Trophoblast cell (in vitro differentiated cells and primary cell): ENCODE measurements around the gene BMAL1.

ENCODE experiments used
- DNase-seq, 2 donors: peaks; one replicate each; pipeline ENCODE4 v3.0.0-alpha.2; 2016
- H2AFZ ChIP-seq: 2 replicates; pipeline ENCODE4 v1.6.1; 2013; ENCODE audit warnings: low read length, moderate library complexity, mild to moderate bottlenecking; ENCODE audit not compliant: insufficient read depth, poor library complexity
- H2AK5ac ChIP-seq: 2 replicates; pipeline ENCODE4 v1.6.1; 2013; ENCODE audit warnings: mild to moderate bottlenecking, low read length
- H2BK120ac ChIP-seq: 2 replicates; pipeline ENCODE4 v1.6.1; 2013; ENCODE audit warnings: low read length, mild to moderate bottlenecking, moderate library complexity; ENCODE audit not compliant: insufficient read depth, poor library complexity
- H2BK12ac ChIP-seq: 2 replicates; pipeline ENCODE4 v1.6.1; 2013; ENCODE audit warnings: mild to moderate bottlenecking, low read length, moderate library complexity
- H2BK5ac ChIP-seq: 2 replicates; pipeline ENCODE4 v1.6.1; 2013; ENCODE audit warnings: low read length, low read depth, moderate library complexity, mild to moderate bottlenecking; ENCODE audit not compliant: poor library complexity
- H3K14ac ChIP-seq: 2 replicates; pipeline ENCODE4 v1.6.1; 2013; ENCODE audit warnings: mild to moderate bottlenecking, low read length
- H3K18ac ChIP-seq: 2 replicates; pipeline ENCODE4 v1.6.1; 2013; ENCODE audit warnings: mild to moderate bottlenecking, low read length
- H3K23ac ChIP-seq: 2 replicates; pipeline ENCODE4 v1.6.1; 2013; ENCODE audit warnings: low read length
- H3K27ac ChIP-seq: 2 replicates; pipeline ENCODE4 v1.5.1; 2013; ENCODE audit warnings: low read depth, mild to moderate bottlenecking, inconsistent platforms, low read length, moderate library complexity
- H3K27me3 ChIP-seq: 2 replicates; pipeline ENCODE4 v1.6.1; 2013; ENCODE audit warnings: inconsistent platforms, mild to moderate bottlenecking, low read length, moderate library complexity; ENCODE audit not compliant: insufficient read depth
- H3K36me3 ChIP-seq, 2 experiments: 1 replicate in 1 of 2; 2 replicates in 1 of 2; pipeline ENCODE4 v1.6.1; 2013; ENCODE audit warnings: low read length in 2 of 2, mild to moderate bottlenecking in 2 of 2, moderate library complexity in 1 of 2; ENCODE audit not compliant: insufficient read depth in 2 of 2, control insufficient read depth in 1 of 2
- H3K4ac ChIP-seq: 2 replicates; pipeline ENCODE4 v1.6.1; 2013; ENCODE audit warnings: low read depth, mild to moderate bottlenecking, low read length, moderate library complexity
- H3K4me1 ChIP-seq, 2 experiments: 1 replicate in 1 of 2; 2 replicates in 1 of 2; pipeline ENCODE4 v1.6.1; 2013; ENCODE audit warnings: low read length in 2 of 2, mild to moderate bottlenecking in 2 of 2, moderate library complexity in 1 of 2; ENCODE audit not compliant: insufficient read depth in 2 of 2, control insufficient read depth in 1 of 2
- H3K4me2 ChIP-seq: 2 replicates; pipeline ENCODE4 v1.6.1; 2013; ENCODE audit warnings: inconsistent platforms, mild to moderate bottlenecking, low read length, moderate library complexity
- H3K4me3 ChIP-seq: 2 replicates; pipeline ENCODE4 v1.5.1; 2013; ENCODE audit warnings: mild to moderate bottlenecking, low read depth, low read length, inconsistent platforms
- H3K79me1 ChIP-seq: one replicate; pipeline ENCODE4 v1.6.1; 2013; ENCODE audit warnings: low read length
- H3K79me2 ChIP-seq: 2 replicates; pipeline ENCODE4 v1.6.1; 2013; ENCODE audit warnings: low read length, mild to moderate bottlenecking; ENCODE audit not compliant: control insufficient read depth, insufficient read depth, poor library complexity
- H3K9ac ChIP-seq: 2 replicates; pipeline ENCODE4 v1.6.1; 2013; ENCODE audit warnings: mild to moderate bottlenecking, low read length
- H3K9me3 ChIP-seq: 2 replicates; pipeline ENCODE4 v1.6.1; 2013; ENCODE audit warnings: low read depth, mild to moderate bottlenecking, control low read depth, inconsistent platforms, low read length; ENCODE audit not compliant: insufficient read depth
- H4K12ac ChIP-seq: 2 replicates; pipeline ENCODE4 v1.6.1; 2013; ENCODE audit warnings: low read depth, mild to moderate bottlenecking, low read length, moderate library complexity
- H4K8ac ChIP-seq: 2 replicates; pipeline ENCODE4 v1.6.1; 2013; ENCODE audit warnings: low read depth, mild to moderate bottlenecking, low read length, moderate library complexity
- H4K91ac ChIP-seq: one replicate; pipeline ENCODE4 v1.6.1; 2013; ENCODE audit warnings: low read depth, mild to moderate bottlenecking, low read length, moderate library complexity
- WGBS: extraction: QIAGEN DNeasy Blood & Tissue Kit; methylation state at CpG from one replicate; pipeline ENCODE4 v1.1.7; 2013; ENCODE audit warnings: missing lambda C conversion rate; ENCODE audit not compliant: insufficient read length, insufficient coverage; ENCODE audit errors: extremely low coverage; 5-methylcytosine and 5-hydroxymethylcytosine counted together

BMAL1 gene

GRCh38 chr11:13308704-13309103 is 31.1 kb downstream of the BMAL1 start:
- Histone ChIP-seq H4K8ac (no peak overlapping the region), H2AFZ (no peak overlapping the region), H3K27me3 (no peaks in the 10 kb centered on the region), H2BK12ac (no peak overlapping the region), H3K4me3 (no peak overlapping the region), H2AK5ac (no peak overlapping the region), H3K18ac (no peak overlapping the region), H4K12ac (no peak overlapping the region), H3K9ac (no peak overlapping the region), H3K4me1 (peaks cover 8 to 15% of the 10 kb centered on the region in 2 experiments), H3K23ac (no peak overlapping the region), H2BK5ac (no peak overlapping the region), H2BK120ac (no peak overlapping the region), H3K79me2 (no peaks in the 10 kb centered on the region), H3K14ac (no peak overlapping the region), H3K9me3 (no peaks in the 10 kb centered on the region), H3K4ac (no peak overlapping the region), H4K91ac (no peak overlapping the region), H3K36me3 (no peaks in the 10 kb centered on the region), H3K27ac (no peak overlapping the region), H3K4me2 (no peak overlapping the region), H3K79me1 (no peaks in the 10 kb centered on the region)
- no CpG with 5 or more reads among the region's 2 CpGs for WGBS
- DNase-seq = no peak

- H3K14ac ChIP-seq = no peak overlapping the region
Measured at GRCh38 chr11:13309156-13309555, 31.6 kb downstream of the BMAL1 start.

GRCh38 chr11:13310443-13310842 is 32.9 kb downstream of the BMAL1 start:
- H4K8ac ChIP-seq = no peak overlapping the region
- WGBS = no CpG with 5 or more reads among the region's 6 CpGs

More at GRCh38 chr11:13309156-13309555, 31.6 kb downstream of the BMAL1 start:
- Histone ChIP-seq H3K18ac (no peak overlapping the region), H4K12ac (no peak overlapping the region), H2BK5ac (no peak overlapping the region), H3K27me3 (no peaks in the 10 kb centered on the region), H3K79me2 (no peaks in the 10 kb centered on the region), H3K23ac (no peak overlapping the region), H2AFZ (no peak overlapping the region), H3K9me3 (no peaks in the 10 kb centered on the region), H3K4me1 (peaks cover 8 to 15% of the 10 kb centered on the region in 2 experiments), H3K27ac (no peak overlapping the region), H3K79me1 (no peaks in the 10 kb centered on the region), H2BK12ac (no peak overlapping the region), H3K4me3 (no peak overlapping the region), H2BK120ac (no peak overlapping the region), H3K4ac (no peak overlapping the region), H3K4me2 (no peak overlapping the region), H4K91ac (no peak overlapping the region), H2AK5ac (no peak overlapping the region), H3K36me3 (no peaks in the 10 kb centered on the region), H4K8ac (no peak overlapping the region), H3K9ac (no peak overlapping the region)
- no CpG with 5 or more reads among the region's 4 CpGs for WGBS
- no peak for DNase-seq

GRCh38 chr11:13311570-13311969 is 34.0 kb downstream of the BMAL1 start:
- Histone ChIP-seq H3K4me3 (no peak overlapping the region), H4K8ac (no peak overlapping the region), H2BK5ac (no peak overlapping the region), H3K27me3 (no peaks in the 10 kb centered on the region), H3K79me1 (no peaks in the 10 kb centered on the region), H2AFZ (no peak overlapping the region), H3K4me2 (no peak overlapping the region), H2AK5ac (no peak overlapping the region), H2BK12ac (no peak overlapping the region), H3K4me1 (peaks cover 2 to 7% of the 10 kb centered on the region in 2 experiments), H3K18ac (no peak overlapping the region), H3K79me2 (no peaks in the 10 kb centered on the region), H3K36me3 (no peaks in the 10 kb centered on the region), H2BK120ac (no peak overlapping the region), H4K12ac (no peak overlapping the region), H3K9me3 (no peaks in the 10 kb centered on the region), H4K91ac (no peak overlapping the region), H3K27ac (no peak overlapping the region), H3K23ac (no peak overlapping the region), H3K4ac (no peak overlapping the region), H3K14ac (no peak overlapping the region), H3K9ac (no peak overlapping the region)
- DNase-seq = no peak
- WGBS = no CpG with 5 or more reads among the region's 3 CpGs

More at GRCh38 chr11:13310443-13310842, 32.9 kb downstream of the BMAL1 start:
- DNase-seq = no peak
- no peak overlapping the region for H3K4ac ChIP-seq
- no peak overlapping the region for H2AFZ ChIP-seq
- H3K79me2 ChIP-seq = no peaks in the 10 kb centered on the region
- H3K79me1 ChIP-seq = no peaks in the 10 kb centered on the region
- H3K14ac ChIP-seq = no peak overlapping the region
- peaks cover 8 to 15% of the 10 kb centered on the region in 2 experiments for H3K4me1 ChIP-seq
- no peak overlapping the region for H3K18ac ChIP-seq
- H3K4me2 ChIP-seq = no peak overlapping the region
- no peak overlapping the region for H4K91ac ChIP-seq
- no peak overlapping the region for H2BK120ac ChIP-seq
- H3K9ac ChIP-seq = no peak overlapping the region
- no peaks in the 10 kb centered on the region for H3K27me3 ChIP-seq
- no peak overlapping the region for H3K23ac ChIP-seq
- no peak overlapping the region for H2AK5ac ChIP-seq
- H2BK12ac ChIP-seq = no peak overlapping the region
- H2BK5ac ChIP-seq = no peak overlapping the region
- no peaks in the 10 kb centered on the region for H3K36me3 ChIP-seq
- no peak overlapping the region for H3K27ac ChIP-seq
- H4K12ac ChIP-seq = no peak overlapping the region
- H3K9me3 ChIP-seq = no peaks in the 10 kb centered on the region
- no peak overlapping the region for H3K4me3 ChIP-seq
